SK-N-SH (cell line): ENCODE data around the gene TMEM131. TPM values are rescaled to one million over a fixed set of nuclear protein-coding genes. Genes with fewer than 3 reads are reported as not detected.

Experiments
- CTCF ChIA-PET: fragments of 300-600, 350-600 bp; formaldehyde crosslinking; extraction: SDS; loops from one replicate; lab custom pipeline; 2021; lab: Yijun Ruan, JAX
- POLR2A ChIA-PET: fragments of 350-600 bp; sonication (Branson Sonifier 250); formaldehyde crosslinking; extraction: SDS; loops from one replicate; lab custom pipeline; 2020; ENCODE audit warnings: antibody characterized with exemption, inconsistent platforms; lab: Yijun Ruan, JAX
- DNase-seq: peaks from one replicate; pipeline ENCODE4 v3.0.0; 2012
- H2AFZ ChIP-seq: fragments of 200-600 bp; sonication (generic); 2 replicates; pipeline ENCODE4 v1.8.1; 2016; ENCODE audit warnings: antibody characterized with exemption, mild to moderate bottlenecking, low read depth
- H3F3A ChIP-seq: fragments of 200-600 bp; sonication (generic); replicated peaks from 2 replicates; pipeline ENCODE3; 2016; ENCODE audit warnings: antibody characterized with exemption, mild to moderate bottlenecking; ENCODE audit not compliant: insufficient read depth
- H3K27ac ChIP-seq, 2 experiments: fragments of 200-500 bp in 1 of 2; fragments of 200-600 bp in 1 of 2; sonication (Bioruptor generic) in 1 of 2; sonication (generic), shearing (Covaris generic) in 1 of 2; 2 replicates each; pipeline versions ENCODE4 v1.5.1 to v1.6.1; 2014 to 2016; ENCODE audit warnings: low read depth in 2 of 2, inconsistent platforms in 1 of 2, low read length in 1 of 2, mild to moderate bottlenecking in 1 of 2, mixed read lengths in 1 of 2
- H3K27me3 ChIP-seq: fragments of 200-600 bp; sonication (generic), shearing (Covaris generic); 2 replicates; pipeline ENCODE4 v1.6.1; 2016; ENCODE audit warnings: mixed run types; ENCODE audit not compliant: insufficient read depth
- H3K36me3 ChIP-seq, 2 experiments: fragments of 200-500 bp in 1 of 2; fragments of 200-600 bp in 1 of 2; sonication (Bioruptor generic) in 1 of 2; sonication (generic) in 1 of 2; replicated peaks in 1 of 2; 2 replicates each; pipeline versions ENCODE3 to v1.5.1; 2014 to 2016; ENCODE audit warnings: low read length in 1 of 2, mild to moderate bottlenecking in 1 of 2; ENCODE audit not compliant: insufficient read depth in 2 of 2, control insufficient read depth in 1 of 2
- H3K4me1 ChIP-seq, 2 experiments: fragments of 200-500 bp in 1 of 2; fragments of 200-600 bp in 1 of 2; sonication (Bioruptor generic) in 1 of 2; sonication (generic), shearing (Covaris generic) in 1 of 2; 2 replicates each; pipeline versions ENCODE4 v1.5.1 to v1.6.1; 2014 to 2016; ENCODE audit warnings: low read depth in 1 of 2, low read length in 1 of 2, mixed run types in 1 of 2; ENCODE audit not compliant: insufficient read depth in 2 of 2, control insufficient read depth in 1 of 2
- H3K4me2 ChIP-seq: fragments of 200-600 bp; sonication (generic), shearing (Covaris generic); 2 replicates; pipeline ENCODE4 v1.6.1; 2017; ENCODE audit warnings: mixed run types
- H3K4me3 ChIP-seq, 2 experiments: fragments of 200-500 bp in 1 of 2; fragments of 200-600 bp in 1 of 2; sonication (Bioruptor generic) in 1 of 2; sonication (generic), shearing (Covaris generic) in 1 of 2; 2 replicates each; pipeline versions ENCODE4 v1.5.1 to v1.8.1; 2014 to 2016; ENCODE audit warnings: low read depth in 2 of 2, inconsistent platforms in 1 of 2, low read length in 1 of 2, mild to moderate bottlenecking in 1 of 2, mixed read lengths in 1 of 2, moderate library complexity in 1 of 2
- H3K79me2 ChIP-seq: fragments of 200-600 bp; sonication (generic); 2 replicates; pipeline ENCODE4 v1.8.1; 2017; ENCODE audit warnings: mild to moderate bottlenecking; ENCODE audit not compliant: insufficient read depth
- H3K9ac ChIP-seq: fragments of 200-600 bp; sonication (generic); 2 replicates; pipeline ENCODE4 v1.6.1; 2017; ENCODE audit warnings: mixed run types
- H3K9me2 ChIP-seq: fragments of 200-600 bp; sonication (generic); 2 replicates; pipeline ENCODE4 v1.6.1; 2017; ENCODE audit warnings: mixed run types
- H3K9me3 ChIP-seq: fragments of 200-600 bp; sonication (generic); 2 replicates; pipeline ENCODE4 v1.6.1; 2017; ENCODE audit warnings: mixed run types, mild to moderate bottlenecking, moderate library complexity
- H4K20me1 ChIP-seq: fragments of 200-600 bp; sonication (generic); 2 replicates; pipeline ENCODE4 v1.6.1; 2017; ENCODE audit warnings: mild to moderate bottlenecking, mixed run types; ENCODE audit not compliant: insufficient read depth
- CHD2 ChIP-seq: fragments of 150-350 bp; IDR thresholded peaks from 2 replicates; pipeline ENCODE4 v1.6.1; 2018; ENCODE audit warnings: low read length; ENCODE audit not compliant: partially characterized antibody
- EP300 ChIP-seq, 2 experiments: IDR thresholded peaks; 2 replicates each; pipeline versions ENCODE4 v1.4.0 to v1.6.1; 2012; ENCODE audit warnings: borderline replicate concordance in 1 of 2, low read depth in 1 of 2, low read length in 1 of 2
- FOSL2 ChIP-seq: IDR thresholded peaks from 2 replicates; pipeline ENCODE4 v1.4.0; 2012; ENCODE audit warnings: low read depth, mild to moderate bottlenecking, moderate library complexity, borderline replicate concordance
- FOXJ3 ChIP-seq: sonication (generic); formaldehyde crosslinking; IDR thresholded peaks from 2 replicates; pipeline ENCODE4 v1.5.1; 2020; ENCODE audit warnings: mild to moderate bottlenecking, missing genetic modification reagents
- RAD21 ChIP-seq: IDR thresholded peaks from 2 replicates; pipeline ENCODE4 v1.6.1; 2012; ENCODE audit warnings: mild to moderate bottlenecking, low read length
- RFX5 ChIP-seq: IDR thresholded peaks from 2 replicates; pipeline ENCODE4 v1.6.1; 2012; ENCODE audit warnings: mild to moderate bottlenecking, improper control_type of control experiment, low read length
- RXRA ChIP-seq: IDR thresholded peaks from 2 replicates; pipeline ENCODE4 v1.4.0; 2012; ENCODE audit warnings: low read depth, mild to moderate bottlenecking, borderline replicate concordance
- SIN3A ChIP-seq: IDR thresholded peaks from 2 replicates; pipeline ENCODE4 v1.6.1; 2012; ENCODE audit warnings: low read depth, mild to moderate bottlenecking, low read length, moderate library complexity, borderline replicate concordance
- SMC3 ChIP-seq: IDR thresholded peaks from 2 replicates; pipeline ENCODE4 v1.6.1; 2012; ENCODE audit warnings: low read depth, low read length, improper control_type of control experiment
- WGBS: methylation state at CpG from one replicate; pipeline ENCODE4 v1.1.6; 2017; ENCODE audit warnings: low lambda C conversion rate; 5-methylcytosine and 5-hydroxymethylcytosine counted together
- polyA plus RNA-seq, 3 experiments: library from polyadenylated mRNA; depleted of rRNA; stranded (reverse); fragments of >200 nt; gene quantifications; 2 replicates each; pipeline ENCODE4 v1.2.3, GENCODE V29; 2012
- TF ChIP-seq, protein P1 (sequence below): fragments of 200-600 bp; sonication (generic); IDR thresholded peaks from 2 replicates; pipeline ENCODE4 v1.6.1; 2017; ENCODE audit warnings: antibody characterized with exemption, mild to moderate bottlenecking, moderate library complexity
- TF ChIP-seq, protein P2 (sequence below): fragments of 150-350 bp; IDR thresholded peaks from 2 replicates; pipeline ENCODE4 v1.6.1; 2017; ENCODE audit warnings: antibody characterized with exemption, low read length, low read depth, borderline replicate concordance
- TF ChIP-seq, protein P3 (sequence below): IDR thresholded peaks from 2 replicates; pipeline ENCODE4 v1.4.0; 2012; ENCODE audit warnings: low read depth, borderline replicate concordance
- TF ChIP-seq, protein P4 (sequence below): fragments of 150-350 bp; IDR thresholded peaks from 2 replicates; pipeline ENCODE4 v1.6.1; 2016; ENCODE audit warnings: mild to moderate bottlenecking, low read depth, low read length
- TF ChIP-seq, protein P5 (sequence below): IDR thresholded peaks from 2 replicates; pipeline ENCODE4 v1.6.1; 2012; ENCODE audit warnings: mild to moderate bottlenecking, low read depth, low read length, moderate library complexity
- TF ChIP-seq, protein P6 (sequence below): IDR thresholded peaks from 2 replicates; pipeline ENCODE4 v1.4.0; 2012; ENCODE audit warnings: low read depth, borderline replicate concordance

The TMEM131 gene
- polyA plus RNA-seq, 1 of the 3 experiments (the other 2 are of a cell fraction) = 9.1 TPM

DNA sequence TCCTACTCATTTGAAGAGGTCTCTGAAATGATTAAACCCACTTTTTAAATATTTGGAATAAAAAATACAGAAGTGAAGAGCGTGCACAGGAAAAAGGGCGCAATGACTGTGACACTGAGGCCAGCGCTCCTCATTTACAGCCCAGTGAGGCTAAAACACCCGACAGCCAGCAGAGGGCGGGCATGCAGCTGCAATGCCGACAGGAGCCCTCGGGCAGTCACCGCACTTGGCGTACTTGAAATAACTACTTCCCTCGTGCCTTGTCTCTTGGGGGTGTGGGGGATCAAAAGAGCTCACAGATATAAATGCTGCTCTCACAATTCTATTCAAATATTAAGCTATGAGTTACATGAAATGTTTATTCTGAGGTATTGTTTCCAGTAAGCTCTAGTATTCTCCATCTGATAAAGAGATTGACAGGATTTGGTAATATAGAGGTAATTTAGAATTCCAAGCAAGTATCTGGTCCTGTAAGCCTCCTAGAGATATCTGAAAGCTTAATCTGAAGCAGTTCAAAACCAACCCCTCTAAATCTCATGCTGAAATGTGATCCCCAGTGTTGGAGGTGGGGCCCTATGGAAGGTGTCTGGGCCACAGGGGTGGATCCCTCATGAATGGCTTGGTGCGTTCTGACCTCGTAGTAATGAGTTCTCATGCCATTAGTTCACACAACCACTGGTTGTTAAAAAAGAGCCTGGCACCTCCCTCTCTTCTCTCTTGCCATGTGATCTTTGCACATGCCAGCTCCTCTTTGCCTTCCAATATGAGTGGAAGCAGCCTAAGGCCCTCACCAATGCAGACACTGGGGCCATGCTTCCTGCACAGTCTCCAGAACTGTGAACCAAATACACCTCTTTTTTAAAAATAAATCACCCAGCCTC, 188.8 kb downstream of the TMEM131 start:
- H4K20me1 ChIP-seq = no peaks in the 10 kb centered on the region
- no peaks in the 10 kb centered on the region for H3F3A ChIP-seq
- POLR2A ChIA-PET = interaction anchor here (0.6 kb wide), 1 partner anchor 29 kb away, joined by 4 read pairs; no protein-coding TSS in a partner anchor
- TF ChIP-seq, protein P1, sequence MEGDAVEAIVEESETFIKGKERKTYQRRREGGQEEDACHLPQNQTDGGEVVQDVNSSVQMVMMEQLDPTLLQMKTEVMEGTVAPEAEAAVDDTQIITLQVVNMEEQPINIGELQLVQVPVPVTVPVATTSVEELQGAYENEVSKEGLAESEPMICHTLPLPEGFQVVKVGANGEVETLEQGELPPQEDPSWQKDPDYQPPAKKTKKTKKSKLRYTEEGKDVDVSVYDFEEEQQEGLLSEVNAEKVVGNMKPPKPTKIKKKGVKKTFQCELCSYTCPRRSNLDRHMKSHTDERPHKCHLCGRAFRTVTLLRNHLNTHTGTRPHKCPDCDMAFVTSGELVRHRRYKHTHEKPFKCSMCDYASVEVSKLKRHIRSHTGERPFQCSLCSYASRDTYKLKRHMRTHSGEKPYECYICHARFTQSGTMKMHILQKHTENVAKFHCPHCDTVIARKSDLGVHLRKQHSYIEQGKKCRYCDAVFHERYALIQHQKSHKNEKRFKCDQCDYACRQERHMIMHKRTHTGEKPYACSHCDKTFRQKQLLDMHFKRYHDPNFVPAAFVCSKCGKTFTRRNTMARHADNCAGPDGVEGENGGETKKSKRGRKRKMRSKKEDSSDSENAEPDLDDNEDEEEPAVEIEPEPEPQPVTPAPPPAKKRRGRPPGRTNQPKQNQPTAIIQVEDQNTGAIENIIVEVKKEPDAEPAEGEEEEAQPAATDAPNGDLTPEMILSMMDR = peak; percentile 92
- TF ChIP-seq, protein P2, sequence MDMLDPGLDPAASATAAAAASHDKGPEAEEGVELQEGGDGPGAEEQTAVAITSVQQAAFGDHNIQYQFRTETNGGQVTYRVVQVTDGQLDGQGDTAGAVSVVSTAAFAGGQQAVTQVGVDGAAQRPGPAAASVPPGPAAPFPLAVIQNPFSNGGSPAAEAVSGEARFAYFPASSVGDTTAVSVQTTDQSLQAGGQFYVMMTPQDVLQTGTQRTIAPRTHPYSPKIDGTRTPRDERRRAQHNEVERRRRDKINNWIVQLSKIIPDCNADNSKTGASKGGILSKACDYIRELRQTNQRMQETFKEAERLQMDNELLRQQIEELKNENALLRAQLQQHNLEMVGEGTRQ = no peak
- TF ChIP-seq RXRA (no peak), SMC3 (peak; percentile 95), RFX5 (no peak), FOXJ3 (no peak), FOSL2 (no peak), EP300 (IDR thresholded peaks at IDR 0.05; ENCODE audit: borderline replicate concordance in 1 of 2, low read depth in 1 of 2, low read length in 1 of 2) (no peak), CHD2 (no peak), SIN3A (no peak), RAD21 (peak; percentile 95)
- TF ChIP-seq, protein P3, sequence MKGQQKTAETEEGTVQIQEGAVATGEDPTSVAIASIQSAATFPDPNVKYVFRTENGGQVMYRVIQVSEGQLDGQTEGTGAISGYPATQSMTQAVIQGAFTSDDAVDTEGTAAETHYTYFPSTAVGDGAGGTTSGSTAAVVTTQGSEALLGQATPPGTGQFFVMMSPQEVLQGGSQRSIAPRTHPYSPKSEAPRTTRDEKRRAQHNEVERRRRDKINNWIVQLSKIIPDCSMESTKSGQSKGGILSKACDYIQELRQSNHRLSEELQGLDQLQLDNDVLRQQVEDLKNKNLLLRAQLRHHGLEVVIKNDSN = no peak
- TF ChIP-seq, protein P4, sequence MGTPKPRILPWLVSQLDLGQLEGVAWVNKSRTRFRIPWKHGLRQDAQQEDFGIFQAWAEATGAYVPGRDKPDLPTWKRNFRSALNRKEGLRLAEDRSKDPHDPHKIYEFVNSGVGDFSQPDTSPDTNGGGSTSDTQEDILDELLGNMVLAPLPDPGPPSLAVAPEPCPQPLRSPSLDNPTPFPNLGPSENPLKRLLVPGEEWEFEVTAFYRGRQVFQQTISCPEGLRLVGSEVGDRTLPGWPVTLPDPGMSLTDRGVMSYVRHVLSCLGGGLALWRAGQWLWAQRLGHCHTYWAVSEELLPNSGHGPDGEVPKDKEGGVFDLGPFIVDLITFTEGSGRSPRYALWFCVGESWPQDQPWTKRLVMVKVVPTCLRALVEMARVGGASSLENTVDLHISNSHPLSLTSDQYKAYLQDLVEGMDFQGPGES = no peak
- TF ChIP-seq, protein P5, sequence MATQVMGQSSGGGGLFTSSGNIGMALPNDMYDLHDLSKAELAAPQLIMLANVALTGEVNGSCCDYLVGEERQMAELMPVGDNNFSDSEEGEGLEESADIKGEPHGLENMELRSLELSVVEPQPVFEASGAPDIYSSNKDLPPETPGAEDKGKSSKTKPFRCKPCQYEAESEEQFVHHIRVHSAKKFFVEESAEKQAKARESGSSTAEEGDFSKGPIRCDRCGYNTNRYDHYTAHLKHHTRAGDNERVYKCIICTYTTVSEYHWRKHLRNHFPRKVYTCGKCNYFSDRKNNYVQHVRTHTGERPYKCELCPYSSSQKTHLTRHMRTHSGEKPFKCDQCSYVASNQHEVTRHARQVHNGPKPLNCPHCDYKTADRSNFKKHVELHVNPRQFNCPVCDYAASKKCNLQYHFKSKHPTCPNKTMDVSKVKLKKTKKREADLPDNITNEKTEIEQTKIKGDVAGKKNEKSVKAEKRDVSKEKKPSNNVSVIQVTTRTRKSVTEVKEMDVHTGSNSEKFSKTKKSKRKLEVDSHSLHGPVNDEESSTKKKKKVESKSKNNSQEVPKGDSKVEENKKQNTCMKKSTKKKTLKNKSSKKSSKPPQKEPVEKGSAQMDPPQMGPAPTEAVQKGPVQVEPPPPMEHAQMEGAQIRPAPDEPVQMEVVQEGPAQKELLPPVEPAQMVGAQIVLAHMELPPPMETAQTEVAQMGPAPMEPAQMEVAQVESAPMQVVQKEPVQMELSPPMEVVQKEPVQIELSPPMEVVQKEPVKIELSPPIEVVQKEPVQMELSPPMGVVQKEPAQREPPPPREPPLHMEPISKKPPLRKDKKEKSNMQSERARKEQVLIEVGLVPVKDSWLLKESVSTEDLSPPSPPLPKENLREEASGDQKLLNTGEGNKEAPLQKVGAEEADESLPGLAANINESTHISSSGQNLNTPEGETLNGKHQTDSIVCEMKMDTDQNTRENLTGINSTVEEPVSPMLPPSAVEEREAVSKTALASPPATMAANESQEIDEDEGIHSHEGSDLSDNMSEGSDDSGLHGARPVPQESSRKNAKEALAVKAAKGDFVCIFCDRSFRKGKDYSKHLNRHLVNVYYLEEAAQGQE = no peak
- TF ChIP-seq, protein P6, sequence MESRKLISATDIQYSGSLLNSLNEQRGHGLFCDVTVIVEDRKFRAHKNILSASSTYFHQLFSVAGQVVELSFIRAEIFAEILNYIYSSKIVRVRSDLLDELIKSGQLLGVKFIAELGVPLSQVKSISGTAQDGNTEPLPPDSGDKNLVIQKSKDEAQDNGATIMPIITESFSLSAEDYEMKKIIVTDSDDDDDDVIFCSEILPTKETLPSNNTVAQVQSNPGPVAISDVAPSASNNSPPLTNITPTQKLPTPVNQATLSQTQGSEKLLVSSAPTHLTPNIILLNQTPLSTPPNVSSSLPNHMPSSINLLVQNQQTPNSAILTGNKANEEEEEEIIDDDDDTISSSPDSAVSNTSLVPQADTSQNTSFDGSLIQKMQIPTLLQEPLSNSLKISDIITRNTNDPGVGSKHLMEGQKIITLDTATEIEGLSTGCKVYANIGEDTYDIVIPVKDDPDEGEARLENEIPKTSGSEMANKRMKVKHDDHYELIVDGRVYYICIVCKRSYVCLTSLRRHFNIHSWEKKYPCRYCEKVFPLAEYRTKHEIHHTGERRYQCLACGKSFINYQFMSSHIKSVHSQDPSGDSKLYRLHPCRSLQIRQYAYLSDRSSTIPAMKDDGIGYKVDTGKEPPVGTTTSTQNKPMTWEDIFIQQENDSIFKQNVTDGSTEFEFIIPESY = no peak
- no peaks in the 10 kb centered on the region for H3K9me2 ChIP-seq
- CTCF ChIA-PET = interaction anchor here (0.6 to 2.5 kb wide), 44 partner anchors 9 to 1024 kb away, joined by 3 to 43 read pairs (median 4); partner anchors contain the start of genes TMEM131 and VWA3B
- no peak overlapping the region; a peak in 1 of 4 replicates for H3K4me3 ChIP-seq
- no peaks in the 10 kb centered on the region for H3K27me3 ChIP-seq
- peaks cover 21 to 60% of the 10 kb centered on the region in 2 experiments for H3K36me3 ChIP-seq
- H3K9ac ChIP-seq = no peak overlapping the region
- H2AFZ ChIP-seq = no peak overlapping the region
- H3K4me2 ChIP-seq = no peak overlapping the region
- no peak overlapping the region for H3K27ac ChIP-seq
- 44% methylated on average over 12 of the region's 12 CpGs for WGBS
- no peaks in the 10 kb centered on the region for H3K4me1 ChIP-seq
- DNase-seq = peak; percentile 74
- H3K79me2 ChIP-seq = no peaks in the 10 kb centered on the region
- no peaks in the 10 kb centered on the region for H3K9me3 ChIP-seq
